OCI-LY7 (cell line): ENCODE results near the gene C2orf74. TPM values are rescaled to one million over a fixed set of nuclear protein-coding genes. Genes with fewer than 3 reads are reported as not detected.

ENCODE experiments used
- BruUV-seq: library from RNA; stranded (reverse); fragments of 400-500 nt; replicated peaks from 2 replicates; lab custom pipeline; 2021; lab: Mats Ljungman, UMichigan
- CTCF ChIA-PET: fragments of 300-600 bp; sonication (Branson Sonifier 250); formaldehyde crosslinking; loops from one replicate; lab custom pipeline; 2022; ENCODE audit warnings: antibody characterized with exemption; ENCODE audit not compliant: unreplicated experiment; lab: Charles Lee
- POLR2A ChIA-PET: fragments of 300-600 bp; sonication (Branson Sonifier 250); formaldehyde crosslinking; loops from one replicate; lab custom pipeline; 2022; ENCODE audit warnings: antibody characterized with exemption; lab: Charles Lee
- DNase-seq: peaks from one replicate; pipeline ENCODE4 v3.0.0-alpha.2; 2015; ENCODE audit warnings: low spot score
- H2AFZ ChIP-seq: fragments of 200-600 bp; sonication (generic), shearing (Covaris generic); 2 replicates; pipeline ENCODE4 v1.6.1; 2014; ENCODE audit warnings: mild to moderate bottlenecking, antibody characterized with exemption, low read length, moderate library complexity
- H3K27ac ChIP-seq: fragments of 200-600 bp; sonication (generic); 2 replicates; pipeline ENCODE4 v1.5.1; 2014; ENCODE audit warnings: mixed run types, low read depth, mild to moderate bottlenecking, moderate library complexity, low read length, inconsistent platforms; ENCODE audit not compliant: poor library complexity, severe bottlenecking
- H3K36me3 ChIP-seq: fragments of 200-600 bp; sonication (generic); 2 replicates; pipeline ENCODE4 v1.6.1; 2014; ENCODE audit warnings: mild to moderate bottlenecking, antibody characterized with exemption, low read length, moderate library complexity, mixed read lengths; ENCODE audit not compliant: insufficient read depth
- H3K4me1 ChIP-seq: fragments of 200-600 bp; sonication (generic); 2 replicates; pipeline ENCODE4 v1.5.1; 2014; ENCODE audit warnings: mild to moderate bottlenecking, low read length; ENCODE audit not compliant: insufficient read depth, poor library complexity, severe bottlenecking
- H3K4me2 ChIP-seq: fragments of 200-600 bp; sonication (generic); 2 replicates; pipeline ENCODE4 v1.6.1; 2014; ENCODE audit warnings: mild to moderate bottlenecking, low read length
- H3K4me3 ChIP-seq: fragments of 200-600 bp; sonication (generic); 2 replicates; pipeline ENCODE4 v1.5.1; 2014; ENCODE audit warnings: mild to moderate bottlenecking, low read depth, low read length; ENCODE audit not compliant: poor library complexity, severe bottlenecking
- H3K79me2 ChIP-seq: fragments of 200-600 bp; sonication (generic); 2 replicates; pipeline ENCODE4 v1.6.1; 2016; ENCODE audit warnings: low read depth, mild to moderate bottlenecking, low read length, moderate library complexity, mixed read lengths; ENCODE audit not compliant: insufficient read depth
- H3K9me2 ChIP-seq: fragments of 200-600 bp; sonication (generic); 2 replicates; pipeline ENCODE4 v1.6.1; 2016; ENCODE audit warnings: mild to moderate bottlenecking, low read length, mixed read lengths; ENCODE audit not compliant: insufficient read depth
- H3K9me3 ChIP-seq: fragments of 200-600 bp; sonication (generic); 2 replicates; pipeline ENCODE4 v1.6.1; 2014; ENCODE audit warnings: mild to moderate bottlenecking, mixed run types, low read length, mixed read lengths
- H4K20me1 ChIP-seq: fragments of 200-600 bp; sonication (generic); 2 replicates; pipeline ENCODE4 v1.6.1; 2014; ENCODE audit warnings: mild to moderate bottlenecking, antibody characterized with exemption, low read length, moderate library complexity, mixed read lengths; ENCODE audit not compliant: insufficient read depth
- EZH2phosphoT487 ChIP-seq: fragments of 200-600 bp; sonication (generic); IDR thresholded peaks from 2 replicates; pipeline ENCODE4 v1.6.1; 2018; ENCODE audit warnings: low read depth, borderline replicate concordance, mild to moderate bottlenecking, mixed run types, antibody characterized with exemption, low read length, moderate library complexity, mixed read lengths
- intact Hi-C: fragments of 100-400 bp; cut with micrococcal nuclease; formaldehyde crosslinking; loops from one replicate; pipeline ENCODE4 v1.10.0; 2022; ENCODE audit not compliant: unreplicated experiment
- total RNA-seq, 2 experiments: library from RNA; depleted of rRNA in 1 of 2; stranded (reverse); fragments of >200 nt in 1 of 2; shearing (Covaris generic) in 1 of 2; gene quantifications; 2 replicates each; pipeline ENCODE4 v1.2.3, GENCODE V29; 2014 to 2022
- TF ChIP-seq, protein P1 (sequence below): fragments of 200-600 bp; sonication (generic); conservative IDR thresholded peaks from 2 replicates; pipeline ENCODE4 v1.5.1; 2014; ENCODE audit warnings: mild to moderate bottlenecking, antibody characterized with exemption, low read length, moderate library complexity, mixed read lengths

The C2orf74 gene
- total RNA-seq, 2 experiments from 2014 or later: 6.4 to 11.5 TPM

DNA sequence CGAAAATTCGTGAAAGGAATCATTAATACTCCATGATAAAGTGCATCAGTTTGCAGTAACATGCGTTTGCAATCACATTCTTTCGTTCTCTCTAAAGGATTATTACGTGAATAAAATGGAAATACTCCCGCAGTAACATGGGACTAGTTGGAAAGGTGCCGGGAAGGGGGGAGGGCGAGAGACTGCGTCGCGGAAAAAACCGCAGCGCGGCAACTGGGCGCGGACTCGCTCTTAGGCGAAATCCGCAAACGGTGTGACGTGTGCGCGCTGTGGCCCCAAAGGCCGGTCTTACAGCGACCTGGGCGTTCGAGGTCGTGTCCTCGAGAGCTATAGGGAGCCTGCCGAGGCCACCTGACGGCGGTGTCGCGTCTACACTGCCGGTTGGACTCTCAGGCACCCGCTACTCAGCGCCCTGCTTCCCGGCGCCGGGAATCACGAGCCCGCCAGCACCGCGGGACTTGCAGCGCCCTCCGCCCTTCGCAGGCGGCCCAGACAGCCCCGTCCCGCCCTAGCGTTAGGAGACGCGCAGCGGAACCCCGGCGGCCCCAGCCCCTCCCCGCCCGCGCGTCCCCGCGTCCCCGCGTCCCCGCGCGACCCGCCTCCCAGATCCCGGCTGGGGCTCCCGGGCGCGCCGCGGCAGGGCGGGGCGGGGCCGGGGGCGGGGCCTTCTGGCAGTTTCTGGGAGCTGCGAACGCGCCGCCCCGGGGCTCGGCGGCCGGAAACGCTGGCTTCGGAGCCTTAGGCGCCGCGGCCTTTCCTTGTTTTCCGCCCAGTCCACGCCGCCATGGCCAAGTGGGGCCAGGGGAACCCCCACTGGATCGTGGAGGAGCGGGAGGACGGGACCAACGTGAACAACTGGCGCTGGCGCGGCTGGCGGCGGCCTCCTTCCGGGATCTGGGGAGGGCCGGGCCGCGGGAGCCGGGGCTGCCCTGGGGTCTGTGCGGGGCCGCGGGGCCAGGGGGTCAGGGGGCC, 15.1 kb downstream of the C2orf74 start:
- peak overlapping the region; percentile 89 for H2AFZ ChIP-seq
- H3K9me2 ChIP-seq: no peaks in the 10 kb centered on the region
- BruUV-seq: no TSS peak
- peak; percentile 93 for DNase-seq
- intact Hi-C loops: loop anchor here (2.0 to 5.0 kb wide), 2 partner anchors 160 to 360 kb away; partner anchors contain the start of genes PEX13 and XPO1
- no peaks in the 10 kb centered on the region for H3K9me3 ChIP-seq
- H3K36me3 ChIP-seq: peaks cover 27% of the 10 kb centered on the region
- TF ChIP-seq, protein P1, sequence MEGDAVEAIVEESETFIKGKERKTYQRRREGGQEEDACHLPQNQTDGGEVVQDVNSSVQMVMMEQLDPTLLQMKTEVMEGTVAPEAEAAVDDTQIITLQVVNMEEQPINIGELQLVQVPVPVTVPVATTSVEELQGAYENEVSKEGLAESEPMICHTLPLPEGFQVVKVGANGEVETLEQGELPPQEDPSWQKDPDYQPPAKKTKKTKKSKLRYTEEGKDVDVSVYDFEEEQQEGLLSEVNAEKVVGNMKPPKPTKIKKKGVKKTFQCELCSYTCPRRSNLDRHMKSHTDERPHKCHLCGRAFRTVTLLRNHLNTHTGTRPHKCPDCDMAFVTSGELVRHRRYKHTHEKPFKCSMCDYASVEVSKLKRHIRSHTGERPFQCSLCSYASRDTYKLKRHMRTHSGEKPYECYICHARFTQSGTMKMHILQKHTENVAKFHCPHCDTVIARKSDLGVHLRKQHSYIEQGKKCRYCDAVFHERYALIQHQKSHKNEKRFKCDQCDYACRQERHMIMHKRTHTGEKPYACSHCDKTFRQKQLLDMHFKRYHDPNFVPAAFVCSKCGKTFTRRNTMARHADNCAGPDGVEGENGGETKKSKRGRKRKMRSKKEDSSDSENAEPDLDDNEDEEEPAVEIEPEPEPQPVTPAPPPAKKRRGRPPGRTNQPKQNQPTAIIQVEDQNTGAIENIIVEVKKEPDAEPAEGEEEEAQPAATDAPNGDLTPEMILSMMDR: peak; percentile 24; the same call in 1 of the 2 replicates
- TF ChIP-seq EZH2phosphoT487: no peak
- CTCF ChIA-PET: interaction anchor here (0.6 kb wide), 3 partner anchors 9 to 330 kb away, joined by 3 to 4 read pairs (median 3); no protein-coding TSS in a partner anchor
- peaks cover 7% of the 10 kb centered on the region; the same call in 1 of the 2 replicates for H3K79me2 ChIP-seq
- POLR2A ChIA-PET: interaction anchor here (0.6 to 1.5 kb wide), 7 partner anchors 12 to 342 kb away, joined by 3 to 6 read pairs (median 3); no protein-coding TSS in a partner anchor
- peaks cover 32% of the 10 kb centered on the region for H3K4me1 ChIP-seq
- no peaks in the 10 kb centered on the region for H4K20me1 ChIP-seq
- peak overlapping the region; percentile 91 for H3K4me3 ChIP-seq
- H3K4me2 ChIP-seq: peak overlapping the region; percentile 81
- peak overlapping the region; percentile 46 for H3K27ac ChIP-seq

DNA sequence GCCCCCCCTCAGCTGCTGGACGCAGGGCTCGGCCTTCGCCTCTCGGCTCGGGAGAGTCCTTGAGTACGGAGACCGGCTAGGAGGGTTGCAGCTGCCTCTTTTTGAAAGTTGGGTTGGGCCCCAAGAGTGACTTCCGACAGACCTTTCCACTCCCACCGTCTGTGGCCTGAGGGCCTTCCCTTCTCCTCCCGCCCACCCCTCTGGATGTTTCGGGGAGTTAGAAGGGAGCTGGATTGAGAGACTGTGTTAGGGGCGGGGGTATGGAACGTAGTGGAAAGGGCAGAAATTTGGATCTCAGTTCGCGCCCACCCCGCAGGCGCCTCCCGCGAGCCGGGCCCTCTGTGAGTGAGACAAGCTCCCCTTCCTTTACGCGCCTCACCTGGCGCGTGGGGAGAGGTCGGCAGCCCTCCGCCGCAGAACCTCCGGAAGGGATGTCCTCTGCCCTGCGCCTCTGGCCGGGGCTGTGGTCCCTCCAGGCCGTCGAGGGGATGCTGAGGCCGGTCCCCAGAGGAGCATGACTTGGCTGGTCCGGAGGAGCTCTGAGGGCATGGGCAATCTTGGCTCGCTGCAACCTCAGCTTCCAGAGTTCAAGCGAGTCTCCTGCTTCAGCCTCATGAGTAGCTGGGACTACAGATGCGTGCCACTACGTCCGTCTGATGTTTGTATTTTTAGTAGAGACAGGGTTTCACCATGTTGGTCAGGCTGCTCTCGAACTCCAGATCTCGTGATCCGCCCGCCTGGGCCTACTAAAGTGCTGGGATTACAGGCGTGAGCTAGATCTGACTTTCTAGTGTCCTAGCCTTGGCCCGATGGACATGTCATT, 15.9 kb downstream of the C2orf74 start:
- intact Hi-C loops: loop anchor here (2.0 to 5.0 kb wide), 2 partner anchors 161 to 359 kb away; partner anchors contain the start of genes PEX13 and XPO1
- TF ChIP-seq EZH2phosphoT487: no peak
- TF ChIP-seq, protein P1: no peak
- ChIA-PET CTCF (interaction anchor here (0.6 kb wide), 2 partner anchors 11 to 42 kb away, joined by 5 read pairs; no protein-coding TSS in a partner anchor), POLR2A (interaction anchor here (0.5 to 1.5 kb wide), 14 partner anchors 10 to 727 kb away, joined by 3 to 6 read pairs (median 3); partner anchors contain the start of gene COMMD1)
- Histone ChIP-seq H3K36me3 (peaks cover 35% of the 10 kb centered on the region), H3K9me3 (no peaks in the 10 kb centered on the region), H3K27ac (peak overlapping the region; percentile 46), H3K4me2 (peak overlapping the region; percentile 81), H2AFZ (peak overlapping the region; percentile 67; the same call in 1 of the 2 replicates), H3K79me2 (peaks cover 7% of the 10 kb centered on the region; the same call in 1 of the 2 replicates), H3K9me2 (no peaks in the 10 kb centered on the region), H4K20me1 (no peaks in the 10 kb centered on the region), H3K4me3 (peak overlapping the region; percentile 91), H3K4me1 (peaks cover 32% of the 10 kb centered on the region)
- BruUV-seq: no TSS peak
- DNase-seq: peak; percentile 50
